Heart right ventricle (tissue), 16 donors: ENCODE data around the gene MGME1. TPM values are rescaled to one million over a fixed set of nuclear protein-coding genes. Genes with fewer than 3 reads are reported as not detected.
"Not testable (repeated sequence)": the region's sequence is repeated elsewhere in the genome, so short reads cannot be mapped to it uniquely, and the experiment has no call there.

ENCODE experiments used
- ATAC-seq, 8 donors: fragments of 200-7000 bp; cut with Tn5 transposase; one replicate each; pipeline ENCODE4 v1.9.1; 2020; ENCODE audit warnings: mild to moderate bottlenecking in 8 of 8, moderate library complexity in 8 of 8, moderate number of reproducible peaks in 1 of 8
- DNase-seq, 2 donors: peaks; one replicate each; pipeline ENCODE4 v3.0.0-alpha.2; 2020
- H3K27ac ChIP-seq, 10 donors: fragments of 200-600 bp; sonication (generic) in 2 of 10; one replicate each; pipeline versions ENCODE4 v1.5.0 to v1.8.0; 2020 to 2022; ENCODE audit warnings: mild to moderate bottlenecking in 3 of 10
- H3K27me3 ChIP-seq, 7 donors: fragments of 200-600 bp; one replicate each; pipeline ENCODE4 v1.8.0; 2021 to 2022; ENCODE audit warnings: mild to moderate bottlenecking in 2 of 7
- H3K36me3 ChIP-seq, 9 donors: fragments of 200-600 bp; sonication (generic) in 1 of 9; one replicate each; pipeline versions ENCODE4 v1.5.0 to v1.8.0; 2020 to 2022; ENCODE audit warnings: mild to moderate bottlenecking in 2 of 9
- H3K4me1 ChIP-seq, 9 donors: fragments of 200-600 bp; sonication (generic) in 1 of 9; one replicate each; pipeline versions ENCODE4 v1.5.0 to v1.8.0; 2020 to 2022; ENCODE audit warnings: mild to moderate bottlenecking in 4 of 9
- H3K4me3 ChIP-seq, 10 donors: fragments of 200-600 bp; sonication (generic) in 2 of 10; one replicate each; pipeline versions ENCODE4 v1.5.0 to v1.8.0; 2020 to 2022; ENCODE audit warnings: mild to moderate bottlenecking in 7 of 10, moderate library complexity in 2 of 10
- H3K9me3 ChIP-seq, 11 donors: fragments of 200-600 bp in 10 of 11; sonication (generic) in 2 of 11; one replicate each; pipeline versions ENCODE4 v1.5.0 to v1.8.0; 2013 to 2022; ENCODE audit warnings: mild to moderate bottlenecking in 2 of 11, control low read depth in 1 of 11, moderate library complexity in 1 of 11
- CTCF ChIP-seq, 9 donors: fragments of 200-600 bp; sonication (generic) in 2 of 9; IDR thresholded peaks; one replicate each; pipeline versions ENCODE4 v1.5.0 to v1.8.0; 2021 to 2022; ENCODE audit warnings: antibody characterized with exemption in 9 of 9, mild to moderate bottlenecking in 5 of 9, moderate library complexity in 1 of 9
- WGBS, 2 donors: extraction: QIAGEN DNeasy Blood & Tissue Kit; methylation state at CpG; one replicate each; pipeline ENCODE4 v1.1.7; 2013; ENCODE audit warnings: inconsistent platforms in 1 of 2; 5-methylcytosine and 5-hydroxymethylcytosine counted together
- intact Hi-C, 10 donors: fragments of 100-400 bp; cut with DNase I; formaldehyde crosslinking; loops; one replicate each; pipeline versions ENCODE4 v1.11.1 to v1.14.2; 2022
- polyA plus RNA-seq, 2 donors: library from polyadenylated mRNA; stranded (reverse); fragments of 200-250 nt; gene quantifications; one replicate each; pipeline ENCODE4 v1.2.3, GENCODE V29; 2013
- total RNA-seq, 10 donors: library from RNA; stranded (reverse); fragmentation: NEBNext Ultra II Directional in 3 of 10; extraction: Animal tissue kit (Norgen Biotek cat#: 25700) in 3 of 10; gene quantifications; one replicate each; pipeline versions ENCODE4 v1.2.1 to v1.2.4, GENCODE V29; 2021 to 2023
- donor health status: Arrhythmogenic right ventricular cardiomyopathy.
- donor health status: ischemic (EF 13 %, LVEDD 7.1; RV severe dilation, severe dysfunction).
- donor health status: healthy with polysubstance abuse.
- donor health status: DM: no; HTN: yes; CAD: no.
- donor health status: DM: no; HTN: no; CAD: no.
- donor health status: ischemic (EF 25% LVEDD 6.9; RV normal size, moderate dysfunction).
- donor health status: ischemic (EF 25% LVEDD 5.7; RV mildly dilated, moderate dysfunction).
- donor health status: healthy.
- donor health status: DM: yes; HTN: yes; CAD: no.
- donor health status: Ischemic cardiomyopathy.
- donor health status: ischemic (EF 35%, LVEDD 5.7; RV mildly dilated, moderate dysfunction).
- donor health status: nonischemic (EF 11% LVEDD 7.7; RV severe dilation, severe dysfunction).
- donor health status: DM: yes; HTN: yes; CAD: no.
- donor health status: PGD.
- donor health status: ischemic (EF 29% LVEDD 5.4; RV normal size, mild dysfunction).
- donor health status: nonischemic (EF 23%, LVEDD 6.1; RV moderate dilation, normal function).

MGME1 gene
- total and polyA plus RNA-seq, 12 donors: 6.0 to 16.0 (median 12.9) TPM

GRCh38 chr20:18024606-18025127, 55.8 kb downstream of the MGME1 start:
- Histone ChIP-seq H3K36me3 (no peaks in the 10 kb centered on the region), H3K27ac (no peak overlapping the region), H3K27me3 (peaks cover 0 to 20% (median 0%) of the 10 kb centered on the region in 7 donors), H3K4me1 (no peaks in the 10 kb centered on the region), H3K9me3 (no peaks in the 10 kb centered on the region), H3K4me3 (no peak overlapping the region)
- TF ChIP-seq CTCF (IDR thresholded peaks at IDR 0.05): no peak
- no peak for DNase-seq
- 82 to 83% methylated on average over 15 of the region's 15 CpGs for WGBS, 2 donors
- peak in 1 of 8 donors; percentile 26 for ATAC-seq
- intact Hi-C loops: no loop called here

- H3K27ac ChIP-seq, intact Hi-C loops, H3K4me1 ChIP-seq, H3K4me3 ChIP-seq, H3K9me3 ChIP-seq, H3K36me3 ChIP-seq, ATAC-seq, DNase-seq: not testable (repeated sequence)
- peaks cover 0 to 20% (median 3%) of the 10 kb centered on the region in 7 donors for H3K27me3 ChIP-seq
- WGBS, 2 donors: 84 to 85% methylated on average over 7 of the region's 7 CpGs
Measured at GRCh38 chr20:18027011-18027410, 58.2 kb downstream of the MGME1 start.

GRCh38 chr20:18030020-18030419, 61.2 kb downstream of the MGME1 start:
- H3K9me3 ChIP-seq: no peaks in the 10 kb centered on the region
- no peak for ATAC-seq

GRCh38 chr20:18031050-18031449, 62.2 kb downstream of the MGME1 start:
- H3K27ac ChIP-seq: no peak overlapping the region
- H3K27me3 ChIP-seq: peaks cover 0 to 28% (median 0%) of the 10 kb centered on the region in 7 donors
- H3K4me3 ChIP-seq: no peak overlapping the region
- intact Hi-C loops: no loop called here
- no peaks in the 10 kb centered on the region for H3K36me3 ChIP-seq
- no peaks in the 10 kb centered on the region for H3K4me1 ChIP-seq
- WGBS, 2 donors: 84% methylated on average over 15 of the region's 15 CpGs
- DNase-seq: no peak
- no peaks in the 10 kb centered on the region for H3K9me3 ChIP-seq
- ATAC-seq: no peak
- no peak for TF ChIP-seq CTCF (IDR thresholded peaks at IDR 0.05)

More at GRCh38 chr20:18030020-18030419, 61.2 kb downstream of the MGME1 start:
- Histone ChIP-seq H3K36me3 (no peaks in the 10 kb centered on the region), H3K4me3 (no peak overlapping the region), H3K27me3 (peaks cover 0 to 25% (median 0%) of the 10 kb centered on the region in 7 donors), H3K4me1 (no peaks in the 10 kb centered on the region), H3K27ac (no peak overlapping the region)
- intact Hi-C loops: no loop called here
- no peak for DNase-seq
- no peak for TF ChIP-seq CTCF (IDR thresholded peaks at IDR 0.05)
- 79 to 84% methylated on average over 8 of the region's 8 CpGs for WGBS, 2 donors

- no peak overlapping the region for H3K27ac ChIP-seq
- peaks cover 0 to 33% (median 5%) of the 10 kb centered on the region in 7 donors for H3K27me3 ChIP-seq
- ATAC-seq (no peak), DNase-seq (no peak)
- no peaks in the 10 kb centered on the region for H3K9me3 ChIP-seq
- H3K4me1 ChIP-seq: no peaks in the 10 kb centered on the region
- intact Hi-C loops: no loop called here
- TF ChIP-seq CTCF (IDR thresholded peaks at IDR 0.05): no peak
- H3K36me3 ChIP-seq: no peaks in the 10 kb centered on the region
- H3K4me3 ChIP-seq: no peak overlapping the region
- WGBS, 2 donors: 78 to 79% methylated on average over 7 of the region's 7 CpGs
Measured at GRCh38 chr20:18031888-18032509, 63.2 kb downstream of the MGME1 start.
